T-helper 1 cell (primary cell): ENCODE measurements around the gene LGSN.
"Not testable (repeated sequence)": the region's sequence is repeated elsewhere in the genome, so short reads cannot be mapped to it uniquely, and the experiment has no call there.

ENCODE experiments used
- DNase-seq, 5 donors: peaks; one replicate each; pipeline ENCODE4 v3.0.0-alpha.2; 2012 to 2020
- total RNA-seq, 4 donors: gene quantifications; one replicate each; lab custom pipeline; 2026; lab: John Stamatoyannopoulos, UW

Gene LGSN
- 0 to 0.31 (median 0.06) reads per million in 4 donors for total RNA-seq

GRCh38 chr6:63319939-63320338, at the start of gene LGSN:
TSS of gene LGSN (minus strand) at chr6:63319983. CDS start at chr6:63319943, 40 bp downstream.
- DNase-seq: no peak

GRCh38 chr6:63368347-63368746, 48.6 kb upstream of the LGSN start:
- DNase-seq: no peak

GRCh38 chr6:63362500-63363120, 42.8 kb upstream of the LGSN start:
- not testable (repeated sequence) for DNase-seq

- DNase-seq: not testable (repeated sequence)
Measured at GRCh38 chr6:63357384-63357783, 37.6 kb upstream of the LGSN start.

GRCh38 chr6:63355632-63356031, 35.8 kb upstream of the LGSN start:
- DNase-seq: no peak

GRCh38 chr6:63353286-63353630, 33.5 kb upstream of the LGSN start:
- no peak for DNase-seq

GRCh38 chr6:63352544-63353285, 32.9 kb upstream of the LGSN start:
- peak in 1 of 5 donors; percentile 3 for DNase-seq

- DNase-seq: no peak
Measured at GRCh38 chr6:63352069-63352543, 32.3 kb upstream of the LGSN start.

GRCh38 chr6:63349401-63349800, 29.6 kb upstream of the LGSN start:
- no peak for DNase-seq

GRCh38 chr6:63348836-63349235, 29.1 kb upstream of the LGSN start:
- no peak for DNase-seq

GRCh38 chr6:63347599-63347998, 27.8 kb upstream of the LGSN start:
- no peak for DNase-seq

GRCh38 chr6:63346217-63346835, 26.5 kb upstream of the LGSN start:
- DNase-seq: no peak

- DNase-seq: no peak
Measured at GRCh38 chr6:63340351-63340750, 20.6 kb upstream of the LGSN start.

- not testable (repeated sequence) for DNase-seq
Measured at GRCh38 chr6:63334652-63335051, 14.9 kb upstream of the LGSN start.

GRCh38 chr6:63333440-63333839, 13.7 kb upstream of the LGSN start:
- no peak for DNase-seq

- not testable (repeated sequence) for DNase-seq
Measured at GRCh38 chr6:63326630-63327029, 6.8 kb upstream of the LGSN start.

GRCh38 chr6:63322981-63323380, 3.2 kb upstream of the LGSN start:
- no peak for DNase-seq

- no peak for DNase-seq
Measured at GRCh38 chr6:63321821-63322220, 2.0 kb upstream of the LGSN start.

- DNase-seq: no peak
Measured at GRCh38 chr6:63317641-63318040, 2.1 kb downstream of the LGSN start.

- no peak for DNase-seq
Measured at GRCh38 chr6:63316113-63316512, 3.7 kb downstream of the LGSN start.

- no peak for DNase-seq
Measured at GRCh38 chr6:63313111-63313510, 6.7 kb downstream of the LGSN start.

GRCh38 chr6:63307581-63308246, 12.1 kb downstream of the LGSN start:
- no peak for DNase-seq

- no peak for DNase-seq
Measured at GRCh38 chr6:63306420-63306819, 13.4 kb downstream of the LGSN start.
